OCI-LY3 (cell line): ENCODE results near the gene DAP.

Experiments
- H2AFZ ChIP-seq: fragments of 200-600, 300-600 bp; shearing (Covaris generic); 2 replicates; pipeline ENCODE4 v1.6.0; 2014; ENCODE audit warnings: antibody characterized with exemption, low read depth, low read length
- H3K27ac ChIP-seq: fragments of 200-600, 300-600 bp; sonication (generic); 2 replicates; pipeline ENCODE4 v1.5.1; 2014; ENCODE audit warnings: mild to moderate bottlenecking, low read length, moderate library complexity, mixed read lengths
- H3K27me3 ChIP-seq: fragments of 200-600, 300-600 bp; sonication (generic); 2 replicates; pipeline ENCODE4 v1.6.1; 2014; ENCODE audit warnings: low read depth, low read length, mixed read lengths
- H3K36me3 ChIP-seq: fragments of 200-600, 300-600 bp; sonication (generic); replicated peaks from 2 replicates; pipeline ENCODE3; 2014; ENCODE audit warnings: low read depth, low read length, mixed read lengths
- H3K4me1 ChIP-seq: fragments of 300-600, 200-600 bp; sonication (generic); 2 replicates; pipeline ENCODE4 v1.6.1; 2014; ENCODE audit warnings: low read length, mixed read lengths
- H3K4me2 ChIP-seq: fragments of 200-600, 300-600 bp; sonication (generic); 2 replicates; pipeline ENCODE4 v1.6.1; 2014; ENCODE audit warnings: low read length, mixed read lengths
- H3K4me3 ChIP-seq: fragments of 300-600, 200-600 bp; sonication (generic); 2 replicates; pipeline ENCODE4 v1.5.1; 2014; ENCODE audit warnings: antibody characterized with exemption, mild to moderate bottlenecking, low read length, moderate library complexity
- H3K79me2 ChIP-seq: fragments of 300-600, 200-600 bp; shearing (Covaris generic); 2 replicates; pipeline ENCODE4 v1.6.1; 2014; ENCODE audit warnings: mild to moderate bottlenecking, low read length, mixed read lengths
- H3K9ac ChIP-seq: fragments of 300-600, 200-600 bp; shearing (Covaris generic); 2 replicates; pipeline ENCODE4 v1.6.0; 2014; ENCODE audit warnings: mild to moderate bottlenecking, low read length, moderate library complexity
- H3K9me3 ChIP-seq: fragments of 200-600, 300-600 bp; shearing (Covaris generic); 2 replicates; pipeline ENCODE4 v1.6.1; 2014; ENCODE audit warnings: low read length, mixed read lengths; ENCODE audit not compliant: insufficient read depth
- H4K20me1 ChIP-seq: fragments of 200-600, 300-600 bp; sonication (generic); 2 replicates; pipeline ENCODE4 v1.6.1; 2016; ENCODE audit warnings: low read length, mixed read lengths; ENCODE audit not compliant: insufficient read depth
- CTCF ChIP-seq: fragments of 200-600, 300-600 bp; sonication (generic); IDR thresholded peaks from 2 replicates; pipeline ENCODE4 v1.5.1; 2014; ENCODE audit warnings: antibody characterized with exemption, low read length, low read depth
- EZH2phosphoT487 ChIP-seq: fragments of 200-600 bp; shearing (Covaris generic); IDR thresholded peaks from 2 replicates; pipeline ENCODE4 v1.6.1; 2018; ENCODE audit warnings: antibody characterized with exemption, mixed run types, low read depth

Gene DAP

GRCh38 chr5:10630126-10630525, 130.9 kb downstream of the DAP start:
- Histone ChIP-seq H3K9me3 (no peaks in the 10 kb centered on the region), H3K79me2 (peaks cover 79% of the 10 kb centered on the region), H4K20me1 (no peaks in the 10 kb centered on the region), H3K4me2 (peak overlapping the region; percentile 54), H3K27me3 (no peaks in the 10 kb centered on the region), H2AFZ (no peak overlapping the region), H3K4me3 (no peak overlapping the region), H3K4me1 (peaks cover 92% of the 10 kb centered on the region), H3K9ac (peak overlapping the region; percentile 40; the same call in 1 of the 2 replicates), H3K27ac (peak overlapping the region; percentile 99), H3K36me3 (peaks cover 21% of the 10 kb centered on the region)
- no peak for TF ChIP-seq EZH2phosphoT487
- TF ChIP-seq CTCF = no peak

- peaks cover 84% of the 10 kb centered on the region for H3K79me2 ChIP-seq
- no peak overlapping the region for H3K4me2 ChIP-seq
- peaks cover 92% of the 10 kb centered on the region for H3K4me1 ChIP-seq
- H3K27ac ChIP-seq = no peak overlapping the region
- H3K9ac ChIP-seq = no peak overlapping the region
- no peak overlapping the region for H3K4me3 ChIP-seq
- no peak overlapping the region for H2AFZ ChIP-seq
- H3K36me3 ChIP-seq = peaks cover 21% of the 10 kb centered on the region
- H3K27me3 ChIP-seq = no peaks in the 10 kb centered on the region
- no peaks in the 10 kb centered on the region for H3K9me3 ChIP-seq
- no peaks in the 10 kb centered on the region for H4K20me1 ChIP-seq
- TF ChIP-seq EZH2phosphoT487 (no peak), CTCF (no peak)
Measured at GRCh38 chr5:10629682-10630081, 131.4 kb downstream of the DAP start.
